ENCODE measurements around the gene DPH2. TPM values are rescaled to one million over a fixed set of nuclear protein-coding genes. Genes with fewer than 3 reads are reported as not detected.

DPH2 gene
- total RNA-seq, 2 experiments from 2014 or later, result 28.6 to 42.1 TPM

DNA sequence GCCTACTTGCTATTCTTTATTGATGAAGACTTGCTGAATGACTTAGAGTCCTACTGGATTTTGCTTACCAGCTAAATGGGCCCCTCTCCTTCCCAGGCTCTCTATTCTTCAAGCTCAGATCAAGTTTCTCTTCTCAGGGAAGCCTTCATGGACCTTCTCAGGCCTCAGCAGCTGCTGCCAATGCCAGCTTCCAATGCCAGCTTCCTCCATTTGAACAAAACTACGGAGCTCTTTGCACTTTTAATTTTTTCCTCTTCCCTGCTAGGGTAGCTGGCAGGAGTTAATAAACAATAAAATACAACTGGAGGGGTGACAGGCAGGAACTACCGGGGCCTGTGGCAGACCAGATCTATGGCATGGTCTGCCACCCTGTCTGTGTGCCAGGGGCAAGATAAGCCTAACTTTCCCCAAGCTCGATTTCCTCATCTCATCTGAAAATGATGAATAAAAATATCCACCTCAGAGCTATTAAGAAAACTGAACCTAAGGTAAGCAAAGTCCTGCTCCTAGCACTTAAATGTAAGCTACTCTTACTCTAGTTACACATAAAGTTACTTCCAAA lies 24.1 kb upstream of the DPH2 start:
- TSS peak; percentile 54 for BruUV-seq (replicated peaks)
- no peak for DNase-seq (ENCODE audit: low spot score)
- Histone ChIP-seq H3K36me3 (ENCODE audit: insufficient read depth, low read length) (peaks cover 18% of the 10 kb centered on the region; the same call in 1 of the 2 replicates), H3K27ac (ENCODE audit: low read depth, low read length, poor library complexity, severe bottlenecking) (peak overlapping the region; percentile 8), H3K9me3 (ENCODE audit: low read length) (no peaks in the 10 kb centered on the region), H2AFZ (ENCODE audit: low read length) (peak overlapping the region; percentile 88), H3K4me3 (ENCODE audit: low read depth, low read length, poor library complexity, severe bottlenecking) (peak overlapping the region; percentile 76), H3K9me2 (ENCODE audit: insufficient read depth, low read length) (no peaks in the 10 kb centered on the region), H4K20me1 (ENCODE audit: insufficient read depth, low read length) (no peaks in the 10 kb centered on the region), H3K79me2 (ENCODE audit: insufficient read depth, low read depth, low read length) (peaks cover 3% of the 10 kb centered on the region; the same call in 1 of the 2 replicates), H3K4me1 (ENCODE audit: insufficient read depth, low read length, poor library complexity, severe bottlenecking) (peaks cover 22% of the 10 kb centered on the region), H3K4me2 (ENCODE audit: low read length) (peak overlapping the region; percentile 91)
- intact Hi-C loops (cut with micrococcal nuclease; ENCODE audit: unreplicated experiment), result loop anchor here (1.0 kb wide), 2 partner anchors 29 to 85 kb away; partner anchors contain the start of gene ATP6V0B
- CTCF ChIA-PET (ENCODE audit: unreplicated experiment), result interaction anchor here (1.3 to 2.0 kb wide), 3 partner anchors 11 to 182 kb away, joined by 4 to 13 read pairs (median 4); no protein-coding TSS in a partner anchor
- no peak for TF ChIP-seq EZH2phosphoT487 (IDR thresholded peaks at IDR 0.05; ENCODE audit: borderline replicate concordance, low read depth, low read length)
- TF ChIP-seq CTCF (conservative IDR thresholded peaks at IDR 0.05; ENCODE audit: low read length), result no peak
- POLR2A ChIA-PET, result interaction anchor here (0.5 to 1.2 kb wide), 9 partner anchors 25 to 780 kb away, joined by 3 to 4 read pairs (median 3); partner anchors contain the start of genes KDM4A and SLC6A9

DNA sequence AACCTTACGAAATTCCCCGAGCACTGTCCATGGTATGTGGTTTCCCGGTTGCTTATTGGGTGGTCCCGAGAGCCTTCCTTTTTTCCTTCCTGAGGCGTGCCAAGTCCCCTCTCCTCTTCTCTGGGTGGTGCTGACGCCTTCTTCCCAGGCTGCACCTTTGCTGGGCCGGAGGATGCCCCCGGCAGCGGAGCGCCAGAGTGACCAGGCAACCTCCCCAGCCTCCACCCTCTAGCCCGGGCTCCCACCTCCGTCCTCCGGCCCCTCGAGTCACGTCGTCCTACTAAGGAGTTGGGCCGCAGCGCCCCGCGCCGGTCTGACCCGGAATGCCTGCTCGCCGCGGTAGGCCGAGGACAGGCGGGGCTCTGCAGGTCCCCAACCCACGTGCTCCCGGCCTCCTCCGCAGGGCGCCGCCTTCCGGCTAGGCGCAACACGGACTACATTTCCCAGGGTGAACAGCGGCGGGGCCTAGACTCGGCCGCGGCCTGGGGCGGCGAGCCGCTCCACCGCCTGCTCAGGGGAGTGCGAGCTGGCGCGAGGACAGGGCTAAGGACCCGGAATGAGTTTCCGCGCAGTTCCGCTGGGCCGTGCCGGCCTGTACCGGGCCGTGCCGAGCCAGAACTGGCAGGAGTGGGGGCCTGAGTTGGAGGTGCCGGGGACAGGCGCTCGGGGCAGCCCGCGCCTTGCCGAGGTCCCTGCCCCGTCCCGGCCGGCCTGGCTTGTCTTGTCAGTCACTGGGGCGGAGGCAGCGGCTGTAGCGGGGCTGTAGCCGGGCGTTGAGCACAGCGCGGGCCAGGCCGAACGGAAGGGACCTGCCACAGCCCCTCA lies 23.4 kb upstream of the DPH2 start, which contains the start of gene IPO13:
Gene IPO13, plus strand, starts transcription at position 715 of the 825 bp plus-strand sequence. CDS start 651 bp downstream, outside the sequence.
- peaks cover 3% of the 10 kb centered on the region; the same call in 1 of the 2 replicates for H3K79me2 ChIP-seq (ENCODE audit: insufficient read depth, low read depth, low read length)
- no TSS peak for BruUV-seq (replicated peaks)
- H3K9me2 ChIP-seq (ENCODE audit: insufficient read depth, low read length), result no peaks in the 10 kb centered on the region
- CTCF ChIA-PET (ENCODE audit: unreplicated experiment), result interaction anchor here (1.3 to 2.0 kb wide), 3 partner anchors 12 to 183 kb away, joined by 4 to 13 read pairs (median 4); no protein-coding TSS in a partner anchor
- peak; percentile 97 for DNase-seq (ENCODE audit: low spot score)
- peak within 1 kb of the TSS; percentile 88 for H2AFZ ChIP-seq (ENCODE audit: low read length)
- peak; percentile 84 for TF ChIP-seq CTCF (conservative IDR thresholded peaks at IDR 0.05; ENCODE audit: low read length)
- TF ChIP-seq EZH2phosphoT487 (IDR thresholded peaks at IDR 0.05; ENCODE audit: borderline replicate concordance, low read depth, low read length), result no peak
- peak within 1 kb of the TSS; percentile 56 for H3K27ac ChIP-seq (ENCODE audit: low read depth, low read length, poor library complexity, severe bottlenecking)
- POLR2A ChIA-PET, result interaction anchor here (0.6 to 1.2 kb wide), 8 partner anchors 24 to 296 kb away, joined by 3 to 4 read pairs (median 3); partner anchors contain the start of genes KDM4A and SLC6A9
- H4K20me1 ChIP-seq (ENCODE audit: insufficient read depth, low read length), result no peaks in the 10 kb centered on the region
- peak within 1 kb of the TSS; percentile 76 for H3K4me3 ChIP-seq (ENCODE audit: low read depth, low read length, poor library complexity, severe bottlenecking)
- intact Hi-C loops (cut with micrococcal nuclease; ENCODE audit: unreplicated experiment), result loop anchor here (1.0 kb wide), 2 partner anchors 28 to 84 kb away; partner anchors contain the start of gene ATP6V0B
- H3K4me1 ChIP-seq (ENCODE audit: insufficient read depth, low read length, poor library complexity, severe bottlenecking), result peaks cover 22% of the 10 kb centered on the region
- H3K9me3 ChIP-seq (ENCODE audit: low read length), result no peaks in the 10 kb centered on the region
- H3K4me2 ChIP-seq (ENCODE audit: low read length), result peak within 1 kb of the TSS; percentile 91
- H3K36me3 ChIP-seq (ENCODE audit: insufficient read depth, low read length), result peaks cover 18% of the 10 kb centered on the region; the same call in 1 of the 2 replicates

All from OCI-LY7 (cell line).